ENCODE data around the gene TSTD1. TPM values are rescaled to one million over a fixed set of nuclear protein-coding genes. Genes with fewer than 3 reads are reported as not detected.

Gene TSTD1
- total and polyA plus RNA-seq, 2 donors from 2014 or later = 74.5 to 200 TPM

DNA sequence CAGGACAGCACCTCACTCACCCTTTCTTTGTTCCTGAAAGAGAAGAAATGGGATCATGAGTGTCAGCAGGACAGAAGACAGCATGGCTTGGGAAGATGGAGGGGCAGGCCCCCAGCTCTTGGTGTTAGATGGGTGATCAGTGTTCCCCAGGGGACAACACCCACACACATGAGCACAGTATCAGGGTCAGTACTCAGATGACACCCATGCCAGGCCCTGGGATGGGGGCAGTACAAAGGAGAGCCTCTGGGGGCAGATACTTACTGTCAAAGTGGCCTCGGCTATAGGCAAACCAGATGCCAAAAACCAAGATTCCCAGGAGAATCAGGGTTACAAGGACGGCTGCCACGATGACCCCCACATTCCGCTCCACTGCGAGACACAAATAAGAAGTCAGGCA, 39.4 kb downstream of the TSTD1 start:
- peaks cover 0 to 10% (median 2%) of the 10 kb centered on the region in 3 donors for H3K4me1 ChIP-seq (ENCODE audit: control insufficient read depth in 2 of 3, insufficient read depth in 2 of 3, low read depth in 1 of 3, low read length in 3 of 3)
- intact Hi-C loops (cut with DNase I) = no loop called here
- no peaks in the 10 kb centered on the region for H3K27me3 ChIP-seq (ENCODE audit: control insufficient read depth, insufficient read depth, low read length)
- H3K9ac ChIP-seq (ENCODE audit: low read length in 3 of 3) = no peak overlapping the region
- no peak for TF ChIP-seq CTCF (IDR thresholded peaks at IDR 0.05; ENCODE audit: borderline replicate concordance, extremely low read depth, insufficient read depth)
- DNase-seq (no peak), FAIRE-seq (no peak)
- H3K9me3 ChIP-seq (ENCODE audit: control insufficient read depth in 2 of 3, insufficient read depth in 1 of 3, low read length in 3 of 3) = no peaks in the 10 kb centered on the region
- peaks cover 0 to 32% (median 20%) of the 10 kb centered on the region in 3 donors for H3K36me3 ChIP-seq (ENCODE audit: control insufficient read depth in 2 of 3, insufficient read depth in 3 of 3, low read length in 3 of 3)
- no peak overlapping the region for H3K27ac ChIP-seq (ENCODE audit: low read depth in 2 of 2, low read length in 2 of 2)
- no peak overlapping the region for H3K4me3 ChIP-seq (ENCODE audit: low read length in 3 of 3)

DNA sequence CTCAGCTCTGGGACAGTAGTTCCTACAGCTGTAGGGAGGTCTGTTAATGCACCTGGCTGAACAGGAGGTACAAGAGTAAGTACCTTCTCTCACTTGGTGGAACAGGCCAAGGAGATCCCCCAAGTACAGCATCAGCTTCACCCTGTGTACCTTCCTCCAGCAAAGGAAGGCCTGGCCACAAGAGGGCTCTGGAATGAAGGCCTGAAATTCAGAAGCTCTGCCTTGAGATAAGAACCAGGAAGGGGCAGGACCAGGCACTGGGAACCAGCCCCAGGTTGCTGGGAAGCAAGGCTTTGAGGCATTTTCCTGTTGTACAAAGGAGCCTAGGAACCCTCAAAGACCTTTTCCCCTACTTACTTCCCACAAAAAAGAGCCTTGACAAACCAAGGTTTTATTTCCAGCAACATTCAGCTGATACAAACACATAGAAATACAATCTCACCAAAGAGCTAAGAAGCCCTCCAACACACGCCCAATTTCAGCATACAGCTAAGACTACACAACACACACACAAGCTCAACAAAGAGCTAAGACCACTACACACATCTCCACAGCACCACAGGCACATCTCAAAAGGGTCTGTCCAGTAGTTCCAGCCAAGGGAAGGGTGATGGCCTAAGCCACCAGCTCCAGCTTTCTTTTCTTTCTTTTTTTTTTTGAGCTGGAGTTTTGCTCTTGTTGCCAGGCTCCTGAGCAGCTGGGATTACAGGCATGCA, 41.3 kb downstream of the TSTD1 start:
- no peak overlapping the region for H3K4me3 ChIP-seq (ENCODE audit: low read length in 3 of 3)
- peak; percentile 71 for TF ChIP-seq CTCF (IDR thresholded peaks at IDR 0.05; ENCODE audit: borderline replicate concordance, extremely low read depth, insufficient read depth)
- H3K36me3 ChIP-seq (ENCODE audit: control insufficient read depth in 2 of 3, insufficient read depth in 3 of 3, low read length in 3 of 3) = peaks cover 0 to 32% (median 20%) of the 10 kb centered on the region in 3 donors
- no peak for FAIRE-seq
- no peaks in the 10 kb centered on the region for H3K27me3 ChIP-seq (ENCODE audit: control insufficient read depth, insufficient read depth, low read length)
- H3K9ac ChIP-seq (ENCODE audit: low read length in 3 of 3) = no peak overlapping the region
- no peaks in the 10 kb centered on the region for H3K9me3 ChIP-seq (ENCODE audit: control insufficient read depth in 2 of 3, insufficient read depth in 1 of 3, low read length in 3 of 3)
- intact Hi-C loops (cut with DNase I) = no loop called here
- H3K27ac ChIP-seq (ENCODE audit: low read depth in 2 of 2, low read length in 2 of 2) = peak overlapping the region; percentile 48 to 82
- DNase-seq = peak; percentile 35 to 77 (median 54)
- H3K4me1 ChIP-seq (ENCODE audit: control insufficient read depth in 2 of 3, insufficient read depth in 2 of 3, low read depth in 1 of 3, low read length in 3 of 3) = peaks cover 0 to 9% (median 2%) of the 10 kb centered on the region in 3 donors

DNA sequence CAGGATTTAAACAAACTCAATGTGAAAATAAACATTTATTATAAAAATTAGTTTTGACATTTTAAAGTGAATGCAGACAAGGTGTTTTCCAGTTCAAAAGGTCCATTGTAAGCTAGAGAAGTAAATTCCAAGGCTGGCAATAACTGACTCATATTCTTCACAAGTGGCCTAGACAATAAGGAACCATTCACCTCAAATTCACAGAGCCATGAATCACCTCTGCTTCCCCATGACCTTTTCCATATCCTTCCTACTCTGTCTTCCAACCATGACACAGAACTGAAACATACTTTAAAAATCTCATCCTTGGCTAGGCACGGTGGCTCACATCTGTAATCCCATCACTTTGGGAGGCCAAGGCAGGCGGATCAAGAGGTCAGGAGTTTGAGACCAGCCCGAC, 42.6 kb downstream of the TSTD1 start:
- no peaks in the 10 kb centered on the region for H3K9me3 ChIP-seq (ENCODE audit: control insufficient read depth in 2 of 3, insufficient read depth in 1 of 3, low read length in 3 of 3)
- FAIRE-seq = no peak
- H3K9ac ChIP-seq (ENCODE audit: low read length in 3 of 3) = no peak overlapping the region
- no peak for TF ChIP-seq CTCF (IDR thresholded peaks at IDR 0.05; ENCODE audit: borderline replicate concordance, extremely low read depth, insufficient read depth)
- DNase-seq = no peak
- peaks cover 0 to 6% (median 2%) of the 10 kb centered on the region in 3 donors for H3K4me1 ChIP-seq (ENCODE audit: control insufficient read depth in 2 of 3, insufficient read depth in 2 of 3, low read depth in 1 of 3, low read length in 3 of 3)
- H3K4me3 ChIP-seq (ENCODE audit: low read length in 3 of 3) = no peak overlapping the region
- H3K27me3 ChIP-seq (ENCODE audit: control insufficient read depth, insufficient read depth, low read length) = no peaks in the 10 kb centered on the region
- no peak overlapping the region for H3K27ac ChIP-seq (ENCODE audit: low read depth in 2 of 2, low read length in 2 of 2)
- intact Hi-C loops (cut with DNase I) = no loop called here
- H3K36me3 ChIP-seq (ENCODE audit: control insufficient read depth in 2 of 3, insufficient read depth in 3 of 3, low read length in 3 of 3) = peaks cover 0 to 31% (median 20%) of the 10 kb centered on the region in 3 donors

Data from kidney (tissue), 14 donors.